CD1c-positive myeloid dendritic cell (primary cell): ENCODE measurements around the gene PRKD1.

Experiments used
- DNase-seq: peaks from one replicate; pipeline ENCODE4 v3.0.0-alpha.2; 2016; ENCODE audit errors: extremely low spot score

Gene PRKD1

DNA sequence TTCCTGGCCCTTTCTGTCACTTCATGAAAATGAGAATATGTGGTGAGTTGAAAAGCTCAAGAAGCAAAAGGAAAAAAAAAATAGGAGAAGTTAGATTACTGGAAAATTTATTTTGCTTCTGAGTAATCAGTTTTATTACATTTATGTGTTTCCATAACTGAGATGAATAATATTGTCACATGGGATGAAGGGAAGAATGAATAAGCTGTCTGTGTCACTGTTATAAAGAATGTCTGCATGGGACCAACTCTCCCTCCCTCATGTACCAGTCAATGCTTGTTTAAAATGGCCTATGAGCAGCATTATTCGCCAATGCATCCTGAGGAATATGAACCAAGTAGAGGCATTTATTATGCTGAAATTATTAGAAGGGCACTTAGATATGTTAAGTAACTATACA lies 246.3 kb downstream of the PRKD1 start:
- DNase-seq: no peak

DNA sequence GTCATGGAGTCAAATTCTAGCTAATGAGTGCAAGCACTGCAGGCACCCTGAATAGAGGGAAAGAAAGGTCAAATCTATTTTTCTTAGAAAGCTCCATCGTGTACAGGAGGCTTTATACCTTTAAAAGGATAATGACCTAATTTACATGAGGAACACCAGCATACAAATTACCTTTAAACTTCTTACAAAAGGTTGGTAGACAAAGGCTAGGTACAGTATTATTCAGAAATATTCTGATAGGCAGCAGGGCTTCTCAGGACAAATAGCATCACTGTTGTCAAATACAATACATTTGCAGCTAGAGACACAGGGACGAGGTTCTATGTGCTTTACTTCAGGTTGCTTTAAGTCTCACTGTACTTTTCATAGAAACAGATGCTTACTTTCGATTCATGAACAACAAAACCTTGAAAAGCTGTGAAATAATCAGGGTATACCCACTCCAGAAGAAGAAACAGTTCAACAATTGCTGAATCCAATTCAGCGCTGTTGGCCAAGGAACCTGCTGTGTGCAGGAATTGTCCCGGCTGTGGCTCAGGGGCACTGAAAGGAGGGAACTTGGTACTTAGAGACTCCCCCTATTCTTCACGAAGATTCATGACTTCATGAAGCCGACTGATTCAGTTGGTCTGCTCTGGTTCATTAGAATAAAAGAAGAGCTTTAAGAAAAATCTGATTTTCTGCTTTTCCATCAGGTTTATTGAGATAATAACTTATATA lies 252.9 kb downstream of the PRKD1 start:
- DNase-seq: no peak

DNA sequence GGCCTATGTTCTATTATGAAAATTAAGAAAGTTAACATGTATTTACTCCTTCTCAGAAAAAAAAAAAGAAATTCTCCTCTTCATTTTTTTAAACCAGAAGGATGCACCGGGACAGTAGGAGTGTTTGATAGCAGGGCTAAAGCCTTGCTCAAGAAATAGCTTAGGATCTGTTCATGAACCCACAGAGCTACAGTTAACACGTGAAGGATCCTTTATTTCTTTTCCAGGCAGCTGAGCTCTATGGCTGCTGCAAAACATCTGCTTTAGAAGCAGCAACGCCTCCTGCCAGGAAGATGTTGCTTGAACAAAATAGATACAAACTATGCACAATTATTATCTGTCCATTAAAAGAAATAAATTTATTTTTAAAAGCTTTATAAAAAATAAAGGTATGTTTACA lies 254.8 kb downstream of the PRKD1 start:
- DNase-seq: no peak

DNA sequence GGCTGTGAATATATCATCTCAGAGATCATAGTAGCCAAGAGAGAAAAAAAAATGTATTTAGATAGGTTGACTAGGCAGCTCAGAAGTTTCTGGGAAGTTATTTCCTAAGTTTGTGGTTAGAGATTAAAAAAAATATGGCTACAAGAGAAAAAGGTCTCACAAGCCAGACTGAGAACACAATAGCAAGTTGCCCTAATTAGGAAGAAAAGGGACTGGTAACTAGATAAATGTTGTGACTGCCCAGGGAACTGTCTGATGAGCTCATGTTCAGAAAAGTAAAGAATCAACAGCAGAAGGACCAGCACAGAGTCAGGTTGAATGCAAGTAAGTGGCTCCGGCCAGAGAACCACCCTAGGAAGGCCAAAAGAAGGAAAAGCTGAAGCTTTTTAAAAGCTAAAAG lies 256.6 kb downstream of the PRKD1 start:
- no peak for DNase-seq

DNA sequence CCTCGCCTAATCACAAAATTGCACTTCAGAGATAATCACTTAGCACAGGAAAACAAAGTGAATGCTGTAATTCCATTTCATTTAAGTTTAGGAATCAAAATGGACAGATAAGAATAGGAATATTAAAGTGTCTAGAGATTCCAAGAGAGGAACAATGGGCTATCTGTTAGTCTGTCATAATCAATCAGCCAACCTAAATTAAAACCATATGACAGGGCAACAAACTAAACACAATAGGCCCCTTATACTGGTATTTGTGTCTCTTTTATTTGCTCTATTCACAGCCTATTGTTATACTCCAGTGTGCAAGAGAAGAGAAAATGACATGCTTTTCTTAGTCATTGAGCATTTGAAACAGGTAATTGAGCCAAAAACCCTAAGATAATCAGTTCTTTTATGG lies 259.4 kb downstream of the PRKD1 start:
- no peak for DNase-seq

DNA sequence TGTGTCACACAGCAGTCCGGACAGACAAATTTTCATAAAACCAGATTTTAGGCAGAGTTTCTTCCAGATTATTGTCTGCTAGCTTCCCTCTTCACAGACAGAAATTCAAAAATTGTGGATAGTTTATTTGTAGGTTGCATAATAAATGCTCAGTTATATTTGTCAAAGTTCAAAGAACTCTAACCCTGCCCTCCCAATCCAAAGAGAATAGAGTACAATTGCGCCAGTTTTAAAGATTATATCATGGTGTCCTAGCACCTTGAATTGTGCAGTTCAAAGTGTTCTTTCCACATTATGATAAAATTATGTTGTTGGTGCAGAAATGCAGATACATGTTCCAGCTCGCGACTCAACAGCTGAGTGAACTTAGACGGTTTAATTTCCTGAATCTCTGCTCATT lies 263.1 kb downstream of the PRKD1 start:
- DNase-seq: no peak

DNA sequence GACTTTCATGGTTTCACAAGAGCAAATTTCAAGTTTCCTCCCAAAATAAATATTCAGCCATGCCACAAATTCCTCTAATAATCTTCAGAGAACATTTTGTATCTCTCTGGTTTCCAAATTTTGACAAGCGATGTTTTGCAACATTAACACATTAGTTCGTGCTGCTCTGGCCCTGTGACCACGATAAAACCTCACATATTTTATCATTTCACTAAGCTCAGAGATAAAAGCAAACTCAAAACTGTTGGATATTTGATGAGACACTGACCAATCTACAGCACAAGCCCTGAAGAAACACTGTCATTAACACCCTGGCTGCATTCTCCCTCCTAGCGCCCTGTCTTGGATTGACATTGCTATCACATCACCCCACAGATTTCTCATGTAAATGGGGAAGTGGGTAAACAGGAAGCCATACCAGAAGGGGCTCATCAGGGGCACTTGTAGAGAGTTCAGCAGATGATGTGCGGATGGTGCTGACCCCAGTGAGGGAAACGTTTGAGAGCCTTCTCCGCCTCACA lies 264.3 kb downstream of the PRKD1 start:
- no peak for DNase-seq

DNA sequence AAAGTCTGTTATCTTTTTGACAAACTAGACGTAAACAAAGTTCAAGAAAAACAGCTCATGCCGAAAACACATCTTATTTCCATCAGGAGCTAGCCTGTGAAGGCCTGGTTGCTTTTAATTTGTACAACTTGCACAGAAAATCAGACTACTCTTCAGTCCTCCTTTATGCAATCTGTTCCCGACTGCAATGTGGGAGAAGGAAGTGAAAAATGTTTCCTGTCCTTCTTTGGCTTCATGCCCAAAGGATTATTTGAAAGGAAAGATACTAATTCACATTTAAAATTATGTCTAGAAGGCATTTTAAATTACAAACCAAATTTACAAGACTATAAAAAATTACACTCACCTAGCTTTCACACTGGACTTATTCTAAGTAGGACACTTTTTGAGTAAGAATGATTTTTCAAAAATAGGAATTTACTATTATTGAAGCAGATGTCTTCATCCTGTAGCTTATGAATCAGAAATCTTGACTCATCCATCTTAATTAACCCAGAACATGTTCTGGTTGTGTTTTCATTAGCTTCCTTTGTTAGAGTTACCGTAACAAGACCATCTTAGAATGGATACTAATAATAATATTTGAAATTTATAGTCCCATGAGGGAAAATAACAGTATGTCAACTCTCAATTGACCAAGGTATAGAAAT lies 272.6 kb downstream of the PRKD1 start:
- no peak for DNase-seq

DNA sequence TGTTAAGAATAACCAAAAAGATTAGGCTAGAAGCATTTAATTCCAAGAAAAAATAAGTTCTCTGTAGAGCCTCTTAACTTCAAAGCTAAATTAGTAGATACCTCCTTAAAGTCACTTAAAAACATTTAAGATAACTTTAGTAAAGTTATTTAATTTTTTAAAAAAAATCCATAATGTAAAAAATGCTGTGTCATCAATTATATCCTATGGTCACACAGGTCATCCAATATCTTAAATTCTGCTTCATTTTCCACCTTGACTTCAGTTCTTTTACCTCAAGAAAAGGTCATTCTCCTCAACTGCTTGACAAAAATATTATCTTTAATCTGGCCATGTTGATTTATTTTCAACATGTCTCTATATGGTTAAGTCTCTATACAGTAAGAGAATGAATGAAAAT lies 274.3 kb downstream of the PRKD1 start:
- no peak for DNase-seq

DNA sequence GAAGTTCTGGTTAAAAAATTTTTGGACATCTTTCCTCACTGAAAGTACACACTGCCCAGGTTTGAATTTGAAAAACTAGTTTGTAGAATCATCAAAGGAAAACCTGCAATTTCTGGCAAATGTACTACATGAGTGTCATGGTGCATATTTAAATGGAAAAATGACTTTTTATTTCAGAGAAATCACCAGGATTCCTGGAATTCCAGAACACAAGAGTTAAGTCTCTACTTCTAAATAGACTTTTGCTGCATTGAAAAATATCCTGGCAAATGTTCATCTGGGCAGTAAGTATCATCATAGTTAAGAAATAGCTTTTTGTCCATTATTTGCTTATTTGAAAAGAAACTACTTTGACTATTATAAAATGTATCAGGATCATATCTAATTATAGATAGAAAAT lies 275.1 kb downstream of the PRKD1 start:
- no peak for DNase-seq

DNA sequence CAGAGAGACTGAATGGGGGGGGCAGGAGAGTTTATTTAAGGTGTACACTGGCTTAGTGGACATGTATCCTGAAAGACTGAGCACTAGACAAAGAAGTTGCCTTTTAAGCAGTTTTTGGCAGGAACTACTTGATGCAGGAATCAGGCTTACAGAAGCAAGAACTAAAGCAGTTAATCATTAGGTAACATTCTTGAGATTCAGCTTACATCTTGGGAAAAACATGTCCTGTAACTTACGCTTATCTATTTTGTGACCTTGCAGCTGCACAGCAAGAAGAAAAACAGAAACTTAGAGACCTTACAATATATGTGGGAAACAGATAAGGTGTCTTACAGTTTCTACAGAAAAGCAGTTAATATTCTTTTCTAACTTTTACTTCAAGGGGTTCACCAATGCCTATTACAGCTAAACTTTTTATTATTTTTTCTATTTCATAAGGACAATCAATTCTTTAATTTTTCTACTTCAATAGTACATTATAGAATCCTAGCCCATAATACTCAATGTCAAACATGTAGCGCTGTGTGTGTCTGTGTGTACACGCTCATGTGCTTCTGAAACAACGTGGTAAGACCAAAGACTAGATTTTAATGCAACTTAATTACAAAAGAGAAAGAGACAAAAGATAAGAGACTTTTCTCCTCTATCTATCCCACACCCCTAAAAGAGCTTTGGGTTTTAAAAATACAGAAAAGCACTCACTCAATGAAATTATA lies 276.9 kb downstream of the PRKD1 start:
- no peak for DNase-seq

DNA sequence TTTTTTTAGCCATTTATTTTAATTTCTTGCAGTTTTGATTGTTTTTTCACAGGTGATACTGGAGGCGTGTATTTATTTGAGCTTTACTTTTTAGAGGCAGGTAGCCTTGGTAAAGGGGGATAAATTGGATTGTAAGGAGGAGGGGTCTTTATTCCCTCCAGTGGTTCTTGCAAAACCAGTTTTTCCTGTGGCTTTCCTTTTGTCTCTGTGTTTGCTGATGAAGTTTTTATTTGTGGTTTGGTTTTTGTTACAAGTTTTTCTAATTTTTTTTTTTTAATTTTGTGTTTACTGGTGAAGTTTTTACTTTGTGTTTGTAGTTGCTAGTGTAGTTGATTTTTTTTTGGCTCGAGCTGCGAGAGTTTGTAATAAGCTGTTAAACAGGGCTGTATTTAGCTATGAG lies 278.5 kb downstream of the PRKD1 start:
- DNase-seq: no peak

DNA sequence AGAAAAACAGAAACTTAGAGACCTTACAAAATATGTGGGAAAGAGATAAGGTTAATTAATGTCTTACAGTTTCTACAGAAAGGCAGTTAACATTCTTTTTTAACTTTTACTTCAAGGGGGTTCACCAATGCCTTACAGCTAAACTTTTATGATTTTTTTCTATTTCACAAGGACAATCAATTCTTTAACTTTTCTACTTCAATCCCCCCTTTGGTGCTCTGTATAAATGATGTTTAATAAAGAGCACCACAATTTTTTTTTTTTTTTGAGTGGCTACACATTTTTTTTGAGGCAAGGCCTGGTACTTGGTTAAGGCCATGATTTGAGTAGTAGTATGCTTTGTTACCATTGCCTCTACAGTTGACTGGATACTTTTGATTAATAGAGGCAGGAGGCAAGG lies 279.6 kb downstream of the PRKD1 start:
- DNase-seq: no peak

DNA sequence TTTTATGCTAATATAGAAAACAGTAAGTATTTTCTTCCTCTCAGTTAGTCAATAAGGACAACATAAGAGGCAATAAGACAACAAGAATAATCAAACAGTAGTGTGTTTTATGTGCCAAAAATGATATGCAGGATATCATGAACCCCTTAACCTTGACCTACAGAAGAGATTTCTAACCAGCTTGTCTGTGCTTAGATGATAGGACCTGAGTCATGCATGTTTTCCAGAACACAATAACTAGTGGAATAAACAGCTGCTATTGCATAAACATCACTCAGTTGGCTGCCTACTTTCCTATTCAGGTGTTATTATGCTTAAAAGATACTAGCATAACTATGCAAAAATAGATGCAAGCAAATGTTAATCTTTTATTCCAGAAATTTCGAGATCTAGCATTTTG lies 282.5 kb downstream of the PRKD1 start:
- no peak for DNase-seq

DNA sequence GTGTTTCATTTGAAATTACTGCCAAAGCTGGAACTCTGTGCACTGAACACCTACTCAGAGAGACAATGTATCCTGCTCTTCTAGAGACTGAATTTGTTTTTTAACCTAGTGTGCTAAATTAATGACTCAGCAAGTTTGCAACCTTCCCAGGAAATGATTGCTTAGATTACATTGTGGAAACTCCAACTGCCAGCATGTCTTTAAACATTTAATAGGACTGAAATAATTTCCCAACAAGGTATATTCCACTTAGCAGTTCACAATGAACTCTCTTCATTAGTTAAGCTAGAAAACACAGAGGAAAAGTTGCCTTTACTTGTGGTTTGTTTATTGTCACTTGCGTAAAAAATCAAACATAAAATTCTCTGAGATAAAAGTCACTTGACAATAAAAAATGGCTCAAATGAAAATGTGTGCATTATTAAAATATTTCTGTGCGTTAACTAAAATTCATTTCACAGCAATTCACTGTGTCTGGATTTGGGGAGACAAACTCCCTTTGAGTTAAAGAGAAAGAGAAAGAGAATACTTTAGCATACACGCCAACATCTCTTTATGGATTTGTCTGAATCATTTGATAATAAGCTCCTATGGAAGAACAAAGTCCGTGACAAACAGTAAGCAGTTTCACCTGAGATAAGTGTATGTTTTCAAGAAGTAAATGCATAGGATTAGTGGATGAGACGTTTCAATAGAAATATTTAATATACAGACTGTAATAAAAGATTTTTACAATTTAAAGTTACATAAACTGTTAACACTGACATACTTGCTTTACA lies 284.0 kb downstream of the PRKD1 start:
- no peak for DNase-seq

DNA sequence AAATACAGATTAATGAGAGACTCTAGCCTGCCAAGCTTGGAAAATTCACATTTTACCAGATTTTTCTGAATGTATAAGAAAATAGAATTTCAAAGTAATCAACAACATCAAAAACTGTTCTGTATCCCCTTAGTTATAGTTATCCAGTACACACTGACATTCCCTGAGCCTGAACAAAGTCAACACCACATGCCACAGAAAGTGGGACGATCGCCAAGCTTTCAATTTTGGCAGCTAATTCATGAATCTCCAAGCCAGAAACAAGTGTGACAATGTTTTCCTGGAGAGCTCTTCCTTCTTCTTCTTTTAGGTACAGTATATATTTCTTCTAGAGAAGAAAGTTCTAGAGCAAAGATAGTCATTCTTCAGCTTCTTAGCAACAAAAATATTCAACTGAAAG lies 290.2 kb downstream of the PRKD1 start:
- DNase-seq: no peak

DNA sequence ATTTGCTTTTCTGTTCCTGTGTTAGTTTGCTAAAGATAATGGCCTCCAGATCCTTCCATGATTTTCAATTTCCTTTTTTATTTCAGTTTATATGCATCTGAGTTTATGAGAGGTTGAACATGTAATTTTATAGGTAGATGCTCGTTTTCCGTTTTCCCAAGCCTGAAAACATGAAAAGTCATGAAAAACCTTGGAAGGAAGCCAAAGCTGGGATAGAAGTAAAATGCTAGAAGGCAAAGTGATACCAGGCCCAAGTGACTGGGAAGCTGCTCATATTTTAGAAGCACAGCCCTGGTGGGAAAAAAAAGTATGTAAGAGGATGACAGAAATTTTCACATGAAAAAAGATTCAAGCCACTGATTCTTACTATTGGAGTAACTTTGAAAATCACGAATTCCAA lies 290.8 kb downstream of the PRKD1 start:
- no peak for DNase-seq

DNA sequence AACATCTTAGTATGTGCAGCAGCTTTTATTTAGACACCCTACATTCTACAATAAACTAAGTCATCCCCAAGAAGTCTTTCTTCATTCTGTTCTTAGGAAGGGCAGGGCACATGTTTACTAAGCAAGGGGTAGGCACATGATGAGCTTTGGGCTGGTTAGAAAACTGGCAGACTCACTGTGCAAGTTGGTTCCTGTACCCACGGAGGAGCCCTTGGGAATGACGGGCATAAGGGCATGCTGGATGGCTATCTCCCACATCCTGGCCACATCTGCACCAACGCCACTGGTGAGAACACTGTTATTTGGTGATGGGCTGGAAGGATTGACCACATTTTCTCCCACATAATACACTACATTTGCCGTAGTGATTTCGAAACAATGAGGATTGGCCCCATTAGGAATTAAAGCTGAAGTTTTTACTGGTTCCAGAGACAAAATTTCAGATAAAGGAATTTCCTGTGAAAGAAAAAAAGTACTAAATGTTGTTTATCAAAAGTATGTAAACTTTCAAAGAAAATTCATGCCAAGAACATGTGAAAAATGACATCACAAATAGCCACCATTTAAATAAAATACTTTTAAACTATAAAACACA lies 297.0 kb downstream of the PRKD1 start:
- DNase-seq: no peak

DNA sequence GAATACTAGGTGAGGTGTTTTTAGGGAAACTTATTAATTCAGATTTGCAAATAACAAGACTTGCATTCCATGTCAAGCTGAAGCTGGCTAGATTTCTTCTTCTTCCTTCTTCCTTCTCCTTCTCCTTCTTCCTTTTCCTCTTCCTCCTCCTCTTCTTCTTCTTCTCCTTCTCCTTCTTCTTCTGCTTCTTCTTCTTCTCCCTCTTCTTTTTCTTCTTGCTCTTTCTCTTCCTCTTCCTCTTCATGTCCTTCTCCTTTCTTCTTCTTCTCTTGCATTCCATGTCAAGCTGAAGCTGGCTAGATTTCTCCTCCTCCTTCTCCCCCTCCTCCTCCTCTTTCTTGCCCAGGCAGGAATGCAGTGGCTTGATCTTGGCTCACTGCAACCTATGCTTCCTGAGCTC lies 297.8 kb downstream of the PRKD1 start:
- DNase-seq: no peak

DNA sequence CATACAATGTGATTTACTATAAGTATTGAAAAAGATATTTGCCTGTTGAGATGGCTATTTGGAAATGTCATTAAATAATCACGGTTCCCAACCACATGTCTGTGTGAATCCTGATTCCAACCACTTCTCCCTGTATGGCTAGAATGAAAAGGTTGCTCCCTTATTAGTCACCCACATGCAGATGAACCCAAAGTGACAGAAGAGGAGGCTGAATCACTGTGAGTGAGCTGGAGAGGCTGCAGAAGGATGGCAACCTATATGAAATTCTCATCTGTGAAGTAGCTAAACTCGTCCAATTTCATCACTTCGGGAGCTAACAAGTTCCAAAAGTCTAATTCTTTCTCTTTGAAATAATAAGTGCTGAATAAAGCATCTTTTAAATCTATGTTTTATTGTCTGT lies 300.5 kb downstream of the PRKD1 start:
- no peak for DNase-seq

DNA sequence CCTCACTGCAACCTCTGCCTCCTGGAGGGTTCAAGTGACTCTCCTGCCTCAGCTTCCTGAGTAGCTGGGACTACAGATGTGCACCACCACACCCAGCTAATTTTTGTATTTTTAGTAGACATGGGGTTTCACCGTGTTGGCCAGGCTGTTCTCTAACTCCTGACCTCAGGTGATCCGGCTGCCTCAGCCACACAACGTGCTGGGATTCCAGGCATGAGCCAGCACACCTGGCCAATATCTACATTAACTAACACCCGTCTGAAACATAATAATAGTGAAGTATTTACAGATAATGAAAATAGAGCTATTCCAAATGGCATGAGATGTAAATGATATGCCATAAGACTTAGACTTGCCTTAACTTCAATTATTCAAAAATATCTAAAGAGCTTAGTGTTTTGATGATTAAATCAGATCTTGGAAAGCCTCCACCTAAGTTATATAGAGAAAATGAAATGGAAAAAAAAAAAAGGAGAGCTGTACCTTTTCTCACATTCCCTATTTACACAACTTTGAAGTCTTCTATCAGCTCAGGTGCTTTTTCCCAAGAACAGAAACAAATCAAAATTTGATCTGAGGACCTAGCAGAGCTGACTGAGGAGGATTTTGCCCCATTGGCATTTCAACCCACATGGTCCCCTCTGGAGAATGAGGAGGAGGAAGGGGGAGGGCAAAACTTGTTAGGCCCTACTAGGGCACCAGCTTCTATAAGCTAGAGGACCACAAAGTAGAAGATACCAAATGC lies 309.2 kb downstream of the PRKD1 start:
- no peak for DNase-seq
